ENCODE measurements around the gene CXCL3.

CXCL3 gene

DNA sequence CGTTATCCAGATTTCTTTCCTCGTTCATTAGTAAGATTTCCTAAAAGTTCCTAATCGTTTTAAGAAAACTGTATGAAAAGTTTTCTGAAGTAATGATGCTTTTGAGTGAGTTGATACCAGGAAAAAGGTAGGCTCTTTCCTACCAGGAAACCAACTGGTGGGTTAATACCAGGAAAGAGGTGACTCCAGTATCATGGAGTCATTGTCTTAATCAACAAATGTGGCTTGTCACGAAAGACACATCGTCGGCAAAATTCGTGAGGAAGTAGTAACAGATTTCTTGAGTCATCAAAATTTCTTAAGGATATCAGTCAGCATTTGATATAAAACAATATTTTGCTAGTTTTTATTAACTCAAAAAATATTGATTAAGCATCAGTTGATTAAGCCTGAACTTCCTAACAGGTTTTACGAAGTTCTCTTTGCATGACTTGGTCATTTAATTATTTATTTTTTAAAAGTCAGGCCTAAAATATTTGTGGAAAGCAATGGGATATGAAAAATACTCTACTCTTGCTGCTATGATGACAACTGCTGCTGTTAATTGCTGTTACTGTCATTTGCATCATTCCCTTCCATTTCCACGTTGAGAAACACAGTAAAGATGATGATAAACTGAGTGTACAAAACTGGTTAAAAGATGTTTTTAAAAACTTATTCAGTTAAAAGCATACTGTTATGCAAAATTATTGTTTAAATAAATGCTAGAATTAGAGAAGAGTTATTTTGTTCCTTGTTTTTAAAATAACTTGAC, 47.3 kb downstream of the CXCL3 start:
- DNase-seq (ENCODE audit: low read depth) = no peak
- TF ChIP-seq CTCF (conservative IDR thresholded peaks at IDR 0.05; ENCODE audit: low read depth, low read length) = no peak
- H3K4me3 ChIP-seq (ENCODE audit: low read depth, low read length) = no peak overlapping the region

DNA sequence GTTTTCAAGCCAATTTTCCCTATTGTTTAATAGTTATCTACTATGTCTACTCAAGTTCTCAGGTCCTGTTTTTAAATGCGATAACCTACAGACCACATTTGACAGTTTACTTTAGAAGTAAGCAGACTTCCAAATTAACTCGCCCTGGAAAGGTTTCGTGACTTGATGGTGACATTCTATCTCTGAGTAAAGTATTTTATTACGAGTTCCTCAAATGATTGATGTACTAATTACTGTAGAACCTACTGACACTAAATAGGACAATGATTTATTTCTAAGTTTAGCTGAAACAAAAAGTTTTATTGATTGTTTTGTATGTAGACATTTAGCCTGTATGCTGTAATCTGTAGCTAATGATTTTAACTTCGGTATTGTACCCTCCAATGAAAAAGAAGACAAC, 48.6 kb downstream of the CXCL3 start:
- H3K4me3 ChIP-seq (ENCODE audit: low read depth, low read length) = no peak overlapping the region
- TF ChIP-seq CTCF (conservative IDR thresholded peaks at IDR 0.05; ENCODE audit: low read depth, low read length) = no peak
- no peak for DNase-seq (ENCODE audit: low read depth)

DNA sequence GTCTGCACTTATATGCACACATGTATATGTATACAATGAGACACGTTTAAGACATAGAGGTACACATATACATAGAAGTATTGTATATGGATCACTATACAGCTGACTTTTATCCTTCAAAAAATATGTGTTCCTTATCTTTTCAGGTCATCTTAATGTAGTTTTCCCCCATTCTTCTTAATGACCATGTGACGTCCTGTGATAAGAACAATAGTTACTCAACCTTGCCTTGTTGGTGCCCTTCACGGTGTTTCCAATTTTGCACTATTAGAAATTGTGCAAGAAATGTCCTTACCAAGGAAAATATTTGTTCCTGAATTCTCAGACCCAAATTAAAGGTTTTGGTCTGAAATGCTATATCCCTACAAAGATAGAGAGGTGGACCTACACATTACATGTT, 49.5 kb downstream of the CXCL3 start:
- no peak for DNase-seq (ENCODE audit: low read depth)
- no peak for TF ChIP-seq CTCF (conservative IDR thresholded peaks at IDR 0.05; ENCODE audit: low read depth, low read length)
- no peak overlapping the region for H3K4me3 ChIP-seq (ENCODE audit: low read depth, low read length)

DNA sequence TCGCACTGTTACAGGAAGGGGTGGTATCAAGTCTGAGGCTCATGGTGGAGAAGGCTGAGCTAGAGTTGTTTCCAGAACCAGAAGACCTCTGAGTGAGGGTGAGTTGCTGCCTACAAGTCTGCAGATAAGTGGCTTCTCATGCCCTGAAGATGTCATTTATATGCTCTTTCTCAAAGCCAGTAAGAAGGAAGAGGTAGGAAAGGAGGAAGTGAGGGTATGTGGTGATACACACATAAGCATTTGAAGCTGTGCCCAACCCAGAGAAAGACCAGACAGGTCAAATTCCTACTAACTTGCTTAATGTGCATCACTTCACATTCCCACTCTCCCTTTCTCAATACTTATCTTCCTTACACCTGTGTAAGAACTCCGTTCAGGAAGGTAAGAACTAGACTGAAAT, 50.4 kb downstream of the CXCL3 start, which contains the start of gene PPBP:
PPBP (minus strand) TSS at position 130 of the 400 bp plus-strand sequence; CDS start at position 43, 87 bp downstream.
- DNase-seq (ENCODE audit: low read depth) = no peak
- TF ChIP-seq CTCF (conservative IDR thresholded peaks at IDR 0.05; ENCODE audit: low read depth, low read length) = no peak
- no peak within 1 kb of the TSS for H3K4me3 ChIP-seq (ENCODE audit: low read depth, low read length)
